ENCODE results near the gene GNAT2. TPM values are rescaled to one million over a fixed set of nuclear protein-coding genes. Genes with fewer than 3 reads are reported as not detected.

The GNAT2 gene
- total and polyA plus RNA-seq, 2 donors (not counting 3 experiments of a cell fraction or from before 2014, with no cell fraction given), result not detected

DNA sequence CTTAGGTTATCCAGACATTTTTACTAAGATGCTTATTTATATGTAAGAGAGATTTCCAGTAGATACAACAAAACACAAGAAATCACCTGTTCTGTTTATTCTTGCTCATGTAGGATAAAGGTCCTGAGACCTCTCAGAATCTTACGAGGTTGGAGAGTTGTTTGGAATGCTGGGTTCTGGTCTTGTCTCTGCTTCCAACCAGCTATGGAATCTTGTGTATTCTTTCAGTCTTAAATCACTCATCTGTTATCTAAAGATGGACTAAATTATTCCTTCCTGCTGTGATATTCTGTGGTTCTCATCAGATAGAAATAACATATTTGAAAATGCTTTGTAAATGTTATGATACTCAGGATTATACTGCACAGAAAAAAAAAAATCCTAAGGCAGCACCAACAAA, 21.3 kb downstream of the GNAT2 start:
- no peak for DNase-seq (ENCODE audit: low read depth, low spot score)
- H3K9ac ChIP-seq (replicated peaks; ENCODE audit: extremely low read depth, insufficient read depth, low read length), result no peak overlapping the region
- no peaks in the 10 kb centered on the region for H3K9me1 ChIP-seq (replicated peaks; ENCODE audit: control insufficient read depth, extremely low read depth, insufficient read depth, low read length)
- no peak for FAIRE-seq
- BruUV-seq (replicated peaks), result no TSS peak
- POLR2A ChIA-PET, result no interaction called here
- CTCF ChIA-PET, result interaction anchor here (0.9 to 1.3 kb wide), 2 partner anchors 15 to 32 kb away, joined by 3 to 7 read pairs; no protein-coding TSS in a partner anchor
- H3K79me2 ChIP-seq (ENCODE audit: control insufficient read depth, insufficient read depth, low read length), result no peaks in the 10 kb centered on the region
- TF ChIP-seq FOS (IDR thresholded peaks at IDR 0.05; ENCODE audit: borderline replicate concordance, insufficient read depth, low read length) (no peak), GATA2 (IDR thresholded peaks at IDR 0.05; ENCODE audit: insufficient read depth, insufficient read length, low read depth, low read length) (no peak), MYC (IDR thresholded peaks at IDR 0.05; ENCODE audit: low read depth, low read length) (no peak), JUN (IDR thresholded peaks at IDR 0.05; ENCODE audit: borderline replicate concordance, insufficient read depth, insufficient read length, low read depth) (no peak)
- no peak overlapping the region for H2AFZ ChIP-seq (ENCODE audit: low read depth, low read length)
- H3K27ac ChIP-seq (ENCODE audit: insufficient read depth, low read depth, low read length), result no peak overlapping the region
- no peak overlapping the region for H3K4me2 ChIP-seq (ENCODE audit: insufficient read depth, low read length)
- H3K4me1 ChIP-seq (ENCODE audit: control insufficient read depth, extremely low read depth, insufficient read depth, low read length), result peaks cover 15% of the 10 kb centered on the region
- H3K4me3 ChIP-seq (replicated peaks in 1 of 3; ENCODE audit: insufficient read depth in 1 of 3, low read depth in 1 of 3, low read length in 3 of 3), result no peak overlapping the region
- intact Hi-C loops (cut with micrococcal nuclease) (no loop called here), dilution Hi-C loops (cut with MboI; ENCODE audit: extremely low pct_ligation_motif_present, low sequenced_read_pairs) (no loop called here)
- no peaks in the 10 kb centered on the region for H3K9me3 ChIP-seq (replicated peaks; ENCODE audit: control insufficient read depth, insufficient read depth, low read length)
- no peaks in the 10 kb centered on the region for H4K20me1 ChIP-seq (replicated peaks; ENCODE audit: control insufficient read depth, extremely low read depth, insufficient read depth, low read length)
- H3K36me3 ChIP-seq (ENCODE audit: control insufficient read depth in 2 of 2, extremely low read depth in 1 of 2, insufficient read depth in 2 of 2, low read length in 2 of 2), result no peaks in the 10 kb centered on the region
- H3K27me3 ChIP-seq (ENCODE audit: control insufficient read depth in 2 of 2, insufficient read depth in 2 of 2, low read length in 2 of 2), result no peaks in the 10 kb centered on the region

DNA sequence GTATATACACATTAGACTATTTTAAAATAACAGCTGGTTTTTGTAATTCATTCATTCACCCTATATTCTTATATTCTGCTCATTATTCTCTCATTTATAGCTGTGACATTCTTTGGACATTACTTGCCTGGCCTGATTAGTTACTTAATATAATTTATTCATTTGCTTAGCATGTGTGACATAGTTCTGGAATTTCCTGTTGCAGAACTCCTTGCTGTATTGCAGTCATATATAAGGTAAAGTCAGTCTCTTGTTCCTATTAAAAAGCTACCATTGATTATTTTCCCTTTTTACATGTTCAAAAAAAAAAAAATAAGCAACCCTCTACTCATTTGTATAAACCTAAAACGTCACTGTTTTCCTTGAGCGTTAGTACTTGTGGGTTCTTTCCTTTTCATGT, 23.9 kb downstream of the GNAT2 start:
- no TSS peak for BruUV-seq (replicated peaks)
- FAIRE-seq, result peak; percentile 68
- H3K4me3 ChIP-seq (replicated peaks in 1 of 3; ENCODE audit: insufficient read depth in 1 of 3, low read depth in 1 of 3, low read length in 3 of 3), result no peak overlapping the region

More for the DNA sequence above, 23.9 kb downstream of the GNAT2 start:
- peaks cover 15% of the 10 kb centered on the region for H3K4me1 ChIP-seq (ENCODE audit: control insufficient read depth, extremely low read depth, insufficient read depth, low read length)
- intact Hi-C loops (cut with micrococcal nuclease), result loop anchor here (1.0 to 2.0 kb wide), 3 partner anchors 15 to 47 kb away; partner anchors contain the start of gene GNAI3
- DNase-seq (ENCODE audit: low read depth, low spot score), result peak; percentile 61
- H3K27ac ChIP-seq (ENCODE audit: insufficient read depth, low read depth, low read length), result peak overlapping the region; percentile 68
- TF ChIP-seq POLR2AphosphoS5 (IDR thresholded peaks at IDR 0.05; ENCODE audit: insufficient read depth, low read depth, low read length) (no peak), FOS (IDR thresholded peaks at IDR 0.05; ENCODE audit: borderline replicate concordance, insufficient read depth, low read length) (peak; percentile 57), POLR2A (IDR thresholded peaks at IDR 0.05; ENCODE audit: low read depth, low read length) (no peak), GATA2 (IDR thresholded peaks at IDR 0.05; ENCODE audit: insufficient read depth, insufficient read length, low read depth, low read length) (no peak), JUN (IDR thresholded peaks at IDR 0.05; ENCODE audit: borderline replicate concordance, insufficient read depth, insufficient read length, low read depth) (peak; percentile 44), EZH2 (IDR thresholded peaks at IDR 0.05; ENCODE audit: borderline replicate concordance, low read depth, low read length, severe bottlenecking) (no peak), MYC (IDR thresholded peaks at IDR 0.05; ENCODE audit: low read depth, low read length) (no peak)
- TF ChIP-seq, protein P1, sequence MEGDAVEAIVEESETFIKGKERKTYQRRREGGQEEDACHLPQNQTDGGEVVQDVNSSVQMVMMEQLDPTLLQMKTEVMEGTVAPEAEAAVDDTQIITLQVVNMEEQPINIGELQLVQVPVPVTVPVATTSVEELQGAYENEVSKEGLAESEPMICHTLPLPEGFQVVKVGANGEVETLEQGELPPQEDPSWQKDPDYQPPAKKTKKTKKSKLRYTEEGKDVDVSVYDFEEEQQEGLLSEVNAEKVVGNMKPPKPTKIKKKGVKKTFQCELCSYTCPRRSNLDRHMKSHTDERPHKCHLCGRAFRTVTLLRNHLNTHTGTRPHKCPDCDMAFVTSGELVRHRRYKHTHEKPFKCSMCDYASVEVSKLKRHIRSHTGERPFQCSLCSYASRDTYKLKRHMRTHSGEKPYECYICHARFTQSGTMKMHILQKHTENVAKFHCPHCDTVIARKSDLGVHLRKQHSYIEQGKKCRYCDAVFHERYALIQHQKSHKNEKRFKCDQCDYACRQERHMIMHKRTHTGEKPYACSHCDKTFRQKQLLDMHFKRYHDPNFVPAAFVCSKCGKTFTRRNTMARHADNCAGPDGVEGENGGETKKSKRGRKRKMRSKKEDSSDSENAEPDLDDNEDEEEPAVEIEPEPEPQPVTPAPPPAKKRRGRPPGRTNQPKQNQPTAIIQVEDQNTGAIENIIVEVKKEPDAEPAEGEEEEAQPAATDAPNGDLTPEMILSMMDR (IDR thresholded peaks at IDR 0.05; ENCODE audit: extremely low read depth in 1 of 2, insufficient read depth in 1 of 2, low read depth in 1 of 2, low read length in 2 of 2), result no peak
- TF ChIP-seq, protein P2, sequence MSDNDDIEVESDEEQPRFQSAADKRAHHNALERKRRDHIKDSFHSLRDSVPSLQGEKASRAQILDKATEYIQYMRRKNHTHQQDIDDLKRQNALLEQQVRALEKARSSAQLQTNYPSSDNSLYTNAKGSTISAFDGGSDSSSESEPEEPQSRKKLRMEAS (IDR thresholded peaks at IDR 0.05; ENCODE audit: insufficient read depth, insufficient read length), result no peak
- peak overlapping the region; percentile 30 for H3K4me2 ChIP-seq (ENCODE audit: insufficient read depth, low read length)
- H3K79me2 ChIP-seq (ENCODE audit: control insufficient read depth, insufficient read depth, low read length), result no peaks in the 10 kb centered on the region
- ChIA-PET CTCF (interaction anchor here (0.7 to 2.6 kb wide), 12 partner anchors 9 to 63 kb away, joined by 3 to 16 read pairs (median 6); partner anchors contain the start of genes AMPD2, GNAI3 and GNAT2), POLR2A (interaction anchor here (0.7 to 1.5 kb wide), 5 partner anchors 15 to 43 kb away, joined by 3 to 10 read pairs (median 4); no protein-coding TSS in a partner anchor)
- H4K20me1 ChIP-seq (replicated peaks; ENCODE audit: control insufficient read depth, extremely low read depth, insufficient read depth, low read length), result no peaks in the 10 kb centered on the region
- H3K9me1 ChIP-seq (replicated peaks; ENCODE audit: control insufficient read depth, extremely low read depth, insufficient read depth, low read length), result no peaks in the 10 kb centered on the region
- peaks cover 2 to 5% of the 10 kb centered on the region in 2 experiments for H3K36me3 ChIP-seq (ENCODE audit: control insufficient read depth in 2 of 2, extremely low read depth in 1 of 2, insufficient read depth in 2 of 2, low read length in 2 of 2)
- H3K9me3 ChIP-seq (replicated peaks; ENCODE audit: control insufficient read depth, insufficient read depth, low read length), result no peaks in the 10 kb centered on the region
- H3K27me3 ChIP-seq (ENCODE audit: control insufficient read depth in 2 of 2, insufficient read depth in 2 of 2, low read length in 2 of 2), result no peaks in the 10 kb centered on the region
- dilution Hi-C loops (cut with MboI; ENCODE audit: extremely low pct_ligation_motif_present, low sequenced_read_pairs), result no loop called here
- H3K9ac ChIP-seq (replicated peaks; ENCODE audit: extremely low read depth, insufficient read depth, low read length), result peak overlapping the region; percentile 38
- H2AFZ ChIP-seq (ENCODE audit: low read depth, low read length), result no peak overlapping the region

Data from endothelial cell of umbilical vein (primary cell).